ENCODE data around the gene RPTOR.

- TF ChIP-seq GATA3 (IDR thresholded peaks at IDR 0.05; ENCODE audit: low read depth, low read length): no peak
- TF ChIP-seq GATA2 (IDR thresholded peaks at IDR 0.05; ENCODE audit: low read depth, low read length): no peak
These were observed 306.8 kb downstream of the RPTOR start for GRCh38 chr17:80851277-80851925.
